WTC11 (cell line): Measurements from ENCODE around the gene SGCD. TPM values are rescaled to one million over a fixed set of nuclear protein-coding genes. Genes with fewer than 3 reads are reported as not detected.

Source experiments
- ATAC-seq: fragments of 200-7000 bp; cut with Tn5 transposase; 2 replicates; pipeline ENCODE4 v1.10.0; 2021; ENCODE audit warnings: mild to moderate bottlenecking, moderate library complexity
- CTCF ChIA-PET: fragments of 300-600 bp; sonication (Branson Sonifier 250); formaldehyde crosslinking; loops from one replicate; lab custom pipeline; 2021; ENCODE audit warnings: antibody characterized with exemption; lab: Charles Lee
- POLR2A ChIA-PET: fragments of 350-600 bp; sonication (Branson Sonifier 250); formaldehyde crosslinking; loops from one replicate; lab custom pipeline; 2021; ENCODE audit warnings: antibody characterized with exemption; lab: Charles Lee
- DNase-seq: peaks from one replicate; pipeline ENCODE4 v3.0.0; 2021; ENCODE audit warnings: low spot score
- H3K27ac Mint-ChIP-seq: 2 replicates; pipeline ENCODE4 v1.8.0; 2021; ENCODE audit warnings: mixed read lengths
- H3K27me3 Mint-ChIP-seq: 2 replicates; pipeline ENCODE4 v1.8.0; 2021; ENCODE audit warnings: low read depth, mild to moderate bottlenecking, moderate library complexity, mixed read lengths
- H3K36me3 Mint-ChIP-seq: 2 replicates; pipeline ENCODE4 v1.8.0; 2021; ENCODE audit warnings: mixed read lengths
- H3K4me1 Mint-ChIP-seq: 2 replicates; pipeline ENCODE4 v1.8.0; 2022; ENCODE audit warnings: mixed read lengths
- H3K4me3 Mint-ChIP-seq: 2 replicates; pipeline ENCODE4 v1.8.0; 2021; ENCODE audit warnings: mild to moderate bottlenecking, moderate library complexity, mixed read lengths
- H3K9me3 Mint-ChIP-seq: 2 replicates; pipeline ENCODE4 v1.8.0; 2021; ENCODE audit warnings: mixed read lengths
- CBFB ChIP-seq: sonication (generic); formaldehyde crosslinking; IDR thresholded peaks from 2 replicates; pipeline ENCODE4 v1.8.1; 2022; ENCODE audit warnings: mild to moderate bottlenecking, low read depth, missing genetic modification reagents
- E2F4 ChIP-seq: sonication (generic); formaldehyde crosslinking; IDR thresholded peaks from 2 replicates; pipeline ENCODE4 v1.8.1; 2022; ENCODE audit warnings: low read depth, mild to moderate bottlenecking, moderate library complexity, missing genetic modification reagents, borderline replicate concordance
- ERG ChIP-seq: fragments of 250-450 bp; sonication (Bioruptor Pico); IDR thresholded peaks from 2 replicates; pipeline ENCODE4 v1.8.0; 2021; ENCODE audit warnings: mild to moderate bottlenecking
- FOXP1 ChIP-seq: sonication (generic); formaldehyde crosslinking; IDR thresholded peaks from 2 replicates; pipeline ENCODE4 v1.8.0; 2022; ENCODE audit warnings: missing genetic modification reagents, mild to moderate bottlenecking, moderate library complexity, borderline replicate concordance
- KAT7 ChIP-seq: sonication (generic); formaldehyde crosslinking; IDR thresholded peaks from 2 replicates; pipeline ENCODE4 v1.8.1; 2023; ENCODE audit warnings: missing genetic modification reagents, mild to moderate bottlenecking, borderline replicate concordance
- MXD4 ChIP-seq: fragments of 250-450 bp; sonication (Bioruptor Pico); IDR thresholded peaks from 2 replicates; pipeline ENCODE4 v1.8.0; 2021; ENCODE audit warnings: mild to moderate bottlenecking, moderate library complexity, borderline replicate concordance
- NR1H2 ChIP-seq: sonication (generic); formaldehyde crosslinking; IDR thresholded peaks from 2 replicates; pipeline ENCODE4 v1.9.0; 2021; ENCODE audit warnings: mild to moderate bottlenecking, moderate library complexity, missing genetic modification reagents
- PREB ChIP-seq: sonication (generic); formaldehyde crosslinking; IDR thresholded peaks from 2 replicates; pipeline ENCODE4 v1.8.1; 2022; ENCODE audit warnings: mild to moderate bottlenecking, missing genetic modification reagents, moderate library complexity, borderline replicate concordance
- RELA ChIP-seq: sonication (generic); formaldehyde crosslinking; IDR thresholded peaks from 2 replicates; pipeline ENCODE4 v1.8.1; 2022; ENCODE audit warnings: missing genetic modification reagents, mild to moderate bottlenecking, borderline replicate concordance
- SMAD4 ChIP-seq: sonication (generic); formaldehyde crosslinking; IDR thresholded peaks from 2 replicates; pipeline ENCODE4 v1.8.0; 2022; ENCODE audit warnings: mild to moderate bottlenecking, missing genetic modification reagents
- SOX15 ChIP-seq: fragments of 250-450 bp; sonication (Bioruptor Pico); IDR thresholded peaks from 2 replicates; pipeline ENCODE4 v1.9.0; 2021; ENCODE audit warnings: mild to moderate bottlenecking
- TCF7 ChIP-seq: sonication (generic); formaldehyde crosslinking; IDR thresholded peaks from 2 replicates; pipeline ENCODE4 v1.8.0; 2022; ENCODE audit warnings: mild to moderate bottlenecking, low read depth, missing genetic modification reagents, moderate library complexity
- ZNF232 ChIP-seq: sonication (generic); formaldehyde crosslinking; IDR thresholded peaks from 2 replicates; pipeline ENCODE4 v1.8.0; 2022; ENCODE audit warnings: mild to moderate bottlenecking, missing genetic modification reagents
- ZNF416 ChIP-seq: fragments of 250-450 bp; sonication (Bioruptor Pico); IDR thresholded peaks from 2 replicates; pipeline ENCODE4 v1.9.0; 2021; ENCODE audit warnings: mild to moderate bottlenecking, inconsistent platforms
- ZNF423 ChIP-seq: fragments of 250-450 bp; sonication (Bioruptor Pico); IDR thresholded peaks from 2 replicates; pipeline ENCODE4 v2.1.2; 2022; ENCODE audit warnings: mild to moderate bottlenecking, moderate library complexity
- ZSCAN18 ChIP-seq: fragments of 250-450 bp; sonication (Bioruptor Pico); IDR thresholded peaks from 2 replicates; pipeline ENCODE4 v2.1.2; 2022; ENCODE audit warnings: mild to moderate bottlenecking, moderate library complexity
- total RNA-seq: library from RNA; stranded (reverse); gene quantifications from 3 replicates; pipeline ENCODE4 v1.2.3, GENCODE V29; 2021
- TF ChIP-seq, protein P1 (sequence below): sonication (generic); formaldehyde crosslinking; IDR thresholded peaks from 2 replicates; pipeline ENCODE4 v1.8.0; 2022; ENCODE audit warnings: missing genetic modification reagents
- TF ChIP-seq, protein P2 (sequence below): sonication (generic); formaldehyde crosslinking; IDR thresholded peaks from 2 replicates; pipeline ENCODE4 v1.8.0; 2023; ENCODE audit warnings: missing genetic modification reagents
- TF ChIP-seq, protein P3 (sequence below): sonication (generic); formaldehyde crosslinking; IDR thresholded peaks from 2 replicates; pipeline ENCODE4 v1.8.1; 2023; ENCODE audit warnings: mild to moderate bottlenecking, missing genetic modification reagents, moderate library complexity

The SGCD gene
- total RNA-seq, 1 experiment from 2014 or later: 0.33 TPM

GRCh38 chr5:156329171-156329611 is 2.2 kb downstream of the SGCD start:
- DNase-seq (no peak), ATAC-seq (no peak)
- Mint-ChIP-seq H3K36me3 (no peaks in the 10 kb centered on the region), H3K27ac (no peak overlapping the region), H3K4me3 (no peak overlapping the region), H3K4me1 (peaks cover 13% of the 10 kb centered on the region), H3K9me3 (peaks cover 10% of the 10 kb centered on the region), H3K27me3 (no peaks in the 10 kb centered on the region)
- POLR2A ChIA-PET: no interaction called here
- no peak for TF ChIP-seq MXD4 (CRISPR knock-in tag)
- TF ChIP-seq, protein P1, sequence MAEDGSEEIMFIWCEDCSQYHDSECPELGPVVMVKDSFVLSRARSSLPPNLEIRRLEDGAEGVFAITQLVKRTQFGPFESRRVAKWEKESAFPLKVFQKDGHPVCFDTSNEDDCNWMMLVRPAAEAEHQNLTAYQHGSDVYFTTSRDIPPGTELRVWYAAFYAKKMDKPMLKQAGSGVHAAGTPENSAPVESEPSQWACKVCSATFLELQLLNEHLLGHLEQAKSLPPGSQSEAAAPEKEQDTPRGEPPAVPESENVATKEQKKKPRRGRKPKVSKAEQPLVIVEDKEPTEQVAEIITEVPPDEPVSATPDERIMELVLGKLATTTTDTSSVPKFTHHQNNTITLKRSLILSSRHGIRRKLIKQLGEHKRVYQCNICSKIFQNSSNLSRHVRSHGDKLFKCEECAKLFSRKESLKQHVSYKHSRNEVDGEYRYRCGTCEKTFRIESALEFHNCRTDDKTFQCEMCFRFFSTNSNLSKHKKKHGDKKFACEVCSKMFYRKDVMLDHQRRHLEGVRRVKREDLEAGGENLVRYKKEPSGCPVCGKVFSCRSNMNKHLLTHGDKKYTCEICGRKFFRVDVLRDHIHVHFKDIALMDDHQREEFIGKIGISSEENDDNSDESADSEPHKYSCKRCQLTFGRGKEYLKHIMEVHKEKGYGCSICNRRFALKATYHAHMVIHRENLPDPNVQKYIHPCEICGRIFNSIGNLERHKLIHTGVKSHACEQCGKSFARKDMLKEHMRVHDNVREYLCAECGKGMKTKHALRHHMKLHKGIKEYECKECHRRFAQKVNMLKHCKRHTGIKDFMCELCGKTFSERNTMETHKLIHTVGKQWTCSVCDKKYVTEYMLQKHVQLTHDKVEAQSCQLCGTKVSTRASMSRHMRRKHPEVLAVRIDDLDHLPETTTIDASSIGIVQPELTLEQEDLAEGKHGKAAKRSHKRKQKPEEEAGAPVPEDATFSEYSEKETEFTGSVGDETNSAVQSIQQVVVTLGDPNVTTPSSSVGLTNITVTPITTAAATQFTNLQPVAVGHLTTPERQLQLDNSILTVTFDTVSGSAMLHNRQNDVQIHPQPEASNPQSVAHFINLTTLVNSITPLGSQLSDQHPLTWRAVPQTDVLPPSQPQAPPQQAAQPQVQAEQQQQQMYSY (CRISPR knock-in tag): no peak
- no peak for TF ChIP-seq ZNF423
- TF ChIP-seq, protein P2, sequence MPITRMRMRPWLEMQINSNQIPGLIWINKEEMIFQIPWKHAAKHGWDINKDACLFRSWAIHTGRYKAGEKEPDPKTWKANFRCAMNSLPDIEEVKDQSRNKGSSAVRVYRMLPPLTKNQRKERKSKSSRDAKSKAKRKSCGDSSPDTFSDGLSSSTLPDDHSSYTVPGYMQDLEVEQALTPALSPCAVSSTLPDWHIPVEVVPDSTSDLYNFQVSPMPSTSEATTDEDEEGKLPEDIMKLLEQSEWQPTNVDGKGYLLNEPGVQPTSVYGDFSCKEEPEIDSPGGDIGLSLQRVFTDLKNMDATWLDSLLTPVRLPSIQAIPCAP (CRISPR knock-in tag): no peak
- no peak for TF ChIP-seq FOXP1 (CRISPR knock-in tag)
- CTCF ChIA-PET: no interaction called here

GRCh38 chr5:156330141-156330870 is 3.3 kb downstream of the SGCD start:
- POLR2A ChIA-PET: no interaction called here
- TF ChIP-seq, protein P3, sequence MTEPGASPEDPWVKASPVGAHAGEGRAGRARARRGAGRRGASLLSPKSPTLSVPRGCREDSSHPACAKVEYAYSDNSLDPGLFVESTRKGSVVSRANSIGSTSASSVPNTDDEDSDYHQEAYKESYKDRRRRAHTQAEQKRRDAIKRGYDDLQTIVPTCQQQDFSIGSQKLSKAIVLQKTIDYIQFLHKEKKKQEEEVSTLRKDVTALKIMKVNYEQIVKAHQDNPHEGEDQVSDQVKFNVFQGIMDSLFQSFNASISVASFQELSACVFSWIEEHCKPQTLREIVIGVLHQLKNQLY: no peak
- no peak for TF ChIP-seq KAT7 (CRISPR knock-in tag)
- no peak for TF ChIP-seq RELA (CRISPR knock-in tag)
- TF ChIP-seq, protein P1 (CRISPR knock-in tag): no peak
- no peak for TF ChIP-seq ZNF416 (CRISPR knock-in tag)
- no peak for TF ChIP-seq CBFB (CRISPR knock-in tag)
- TF ChIP-seq TCF7 (CRISPR knock-in tag): no peak
- no peak for TF ChIP-seq ERG (CRISPR knock-in tag)
- no peak for TF ChIP-seq ZNF423
- no peak for TF ChIP-seq SMAD4 (CRISPR knock-in tag)
- no peak for TF ChIP-seq SOX15 (CRISPR knock-in tag)
- TF ChIP-seq NR1H2: no peak
- no peak for TF ChIP-seq E2F4
- TF ChIP-seq ZSCAN18: no peak
- TF ChIP-seq PREB: no peak
- TF ChIP-seq ZNF232 (CRISPR knock-in tag): no peak

More at GRCh38 chr5:156330141-156330870, 3.3 kb downstream of the SGCD start:
- CTCF ChIA-PET: no interaction called here
- H3K27me3 Mint-ChIP-seq: no peaks in the 10 kb centered on the region
- no peak for DNase-seq
- no peaks in the 10 kb centered on the region for H3K36me3 Mint-ChIP-seq
- peaks cover 10% of the 10 kb centered on the region for H3K9me3 Mint-ChIP-seq
- no peak for ATAC-seq
- peaks cover 13% of the 10 kb centered on the region for H3K4me1 Mint-ChIP-seq
- H3K4me3 Mint-ChIP-seq: no peak overlapping the region
- no peak overlapping the region for H3K27ac Mint-ChIP-seq
